HG03571 (cell line): ENCODE measurements around the gene TTC28.
"Not testable (repeated sequence)": the region's sequence is repeated elsewhere in the genome, so short reads cannot be mapped to it uniquely, and the experiment has no call there.

ENCODE experiments used
- ATAC-seq: cut with Tn5 transposase; IDR thresholded peaks from one replicate; pipeline ENCODE4 v1.9.1; 2021; ENCODE audit not compliant: unreplicated experiment

The TTC28 gene

GRCh38 chr22:28207281-28208030, 472.2 kb downstream of the TTC28 start:
- ATAC-seq: no peak

- no peak for ATAC-seq
These were observed 473.7 kb downstream of the TTC28 start for GRCh38 chr22:28205926-28206325.

GRCh38 chr22:28204382-28204781, 475.3 kb downstream of the TTC28 start:
- ATAC-seq: no peak

- ATAC-seq: no peak
These were observed 476.4 kb downstream of the TTC28 start for GRCh38 chr22:28203286-28203685.

- ATAC-seq: no peak
These were observed 480.9 kb downstream of the TTC28 start for GRCh38 chr22:28198692-28199091.

GRCh38 chr22:28191571-28191970, 488.1 kb downstream of the TTC28 start:
- ATAC-seq: not testable (repeated sequence)

- no peak for ATAC-seq
These were observed 491.3 kb downstream of the TTC28 start for GRCh38 chr22:28188178-28188879.

- no peak for ATAC-seq
These were observed 492.0 kb downstream of the TTC28 start for GRCh38 chr22:28187612-28188011.

GRCh38 chr22:28186641-28187040, 493.0 kb downstream of the TTC28 start:
- no peak for ATAC-seq

- no peak for ATAC-seq
These were observed 494.5 kb downstream of the TTC28 start for GRCh38 chr22:28185130-28185529.

- no peak for ATAC-seq
These were observed 496.4 kb downstream of the TTC28 start for GRCh38 chr22:28183078-28183860.

- ATAC-seq: no peak
These were observed 498.6 kb downstream of the TTC28 start for GRCh38 chr22:28180804-28181731.

GRCh38 chr22:28179392-28179791, 500.2 kb downstream of the TTC28 start:
- ATAC-seq: no peak

GRCh38 chr22:28175730-28176492, 503.7 kb downstream of the TTC28 start:
- ATAC-seq: no peak

- ATAC-seq: no peak
These were observed 505.1 kb downstream of the TTC28 start for GRCh38 chr22:28174509-28174908.

- ATAC-seq: no peak
These were observed 506.6 kb downstream of the TTC28 start for GRCh38 chr22:28172892-28173670.

GRCh38 chr22:28171712-28172111, 507.9 kb downstream of the TTC28 start:
- no peak for ATAC-seq

GRCh38 chr22:28171115-28171514, 508.5 kb downstream of the TTC28 start:
- ATAC-seq: no peak

- not testable (repeated sequence) for ATAC-seq
These were observed 510.3 kb downstream of the TTC28 start for GRCh38 chr22:28169314-28169713.
